Peyer's patch (tissue), 4 donors: ENCODE results near the gene TCF3.

Experiments
- POLR2A ChIP-seq, 2 donors: fragments of 450-650 bp; IDR thresholded peaks; one replicate each; pipeline ENCODE4 v1.5.1; 2017; ENCODE audit warnings: antibody characterized with exemption in 2 of 2, mild to moderate bottlenecking in 2 of 2, moderate library complexity in 2 of 2
- TF ChIP-seq, protein P1 (sequence below), 6 experiments: fragments of 450-650 bp in 4 of 6; fragments of 200-600 bp in 2 of 6; sonication (generic) in 1 of 6; IDR thresholded peaks; one replicate each; pipeline ENCODE4 v1.5.1; 2017 to 2019; ENCODE audit warnings: antibody characterized with exemption in 6 of 6, mild to moderate bottlenecking in 3 of 6, moderate library complexity in 1 of 6

DNA sequence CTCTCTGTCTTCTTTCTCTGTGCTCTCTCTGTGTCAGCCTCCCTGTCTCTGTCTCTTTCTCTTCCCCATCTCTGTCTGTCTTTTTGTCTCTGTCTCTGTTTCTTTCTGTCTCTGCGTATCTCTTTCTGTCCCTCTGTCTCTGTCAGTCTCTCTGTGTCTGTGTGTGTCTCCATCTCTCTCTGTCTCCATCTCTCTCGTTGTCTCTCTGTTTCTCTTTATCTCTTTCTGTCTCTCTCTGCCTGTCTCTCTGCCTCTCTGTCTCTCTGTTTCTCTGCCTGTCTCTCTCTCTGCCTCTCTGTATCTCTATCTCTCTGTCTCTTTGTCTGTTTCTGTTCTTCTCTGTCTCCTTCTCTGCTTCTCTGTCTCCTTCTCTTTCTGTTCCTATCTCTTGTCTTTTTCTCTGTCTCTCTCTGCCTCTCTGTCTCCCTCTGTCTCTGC lies 15.7 kb upstream of the TCF3 start:
- TF ChIP-seq, protein P1, sequence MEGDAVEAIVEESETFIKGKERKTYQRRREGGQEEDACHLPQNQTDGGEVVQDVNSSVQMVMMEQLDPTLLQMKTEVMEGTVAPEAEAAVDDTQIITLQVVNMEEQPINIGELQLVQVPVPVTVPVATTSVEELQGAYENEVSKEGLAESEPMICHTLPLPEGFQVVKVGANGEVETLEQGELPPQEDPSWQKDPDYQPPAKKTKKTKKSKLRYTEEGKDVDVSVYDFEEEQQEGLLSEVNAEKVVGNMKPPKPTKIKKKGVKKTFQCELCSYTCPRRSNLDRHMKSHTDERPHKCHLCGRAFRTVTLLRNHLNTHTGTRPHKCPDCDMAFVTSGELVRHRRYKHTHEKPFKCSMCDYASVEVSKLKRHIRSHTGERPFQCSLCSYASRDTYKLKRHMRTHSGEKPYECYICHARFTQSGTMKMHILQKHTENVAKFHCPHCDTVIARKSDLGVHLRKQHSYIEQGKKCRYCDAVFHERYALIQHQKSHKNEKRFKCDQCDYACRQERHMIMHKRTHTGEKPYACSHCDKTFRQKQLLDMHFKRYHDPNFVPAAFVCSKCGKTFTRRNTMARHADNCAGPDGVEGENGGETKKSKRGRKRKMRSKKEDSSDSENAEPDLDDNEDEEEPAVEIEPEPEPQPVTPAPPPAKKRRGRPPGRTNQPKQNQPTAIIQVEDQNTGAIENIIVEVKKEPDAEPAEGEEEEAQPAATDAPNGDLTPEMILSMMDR (IDR thresholded peaks at IDR 0.05) = no peak
- no peak for TF ChIP-seq POLR2A (IDR thresholded peaks at IDR 0.05)
